Skeletal muscle tissue (tissue), 4 donors: ENCODE results near the gene KCTD19. TPM values are rescaled to one million over a fixed set of nuclear protein-coding genes. Genes with fewer than 3 reads are reported as not detected.

Experiments used
- H3K27ac ChIP-seq: one replicate; pipeline ENCODE4 v1.7.0; 2013; ENCODE audit warnings: mild to moderate bottlenecking, low read depth, low read length, inconsistent platforms
- H3K27me3 ChIP-seq, 3 donors: one replicate each; pipeline ENCODE4 v1.7.0; 2013; ENCODE audit warnings: low read length in 3 of 3; ENCODE audit not compliant: control insufficient read depth in 3 of 3, insufficient read depth in 3 of 3
- H3K36me3 ChIP-seq, 3 donors: one replicate each; pipeline ENCODE4 v1.7.0; 2013; ENCODE audit warnings: low read length in 3 of 3; ENCODE audit not compliant: control insufficient read depth in 3 of 3, insufficient read depth in 3 of 3
- H3K4me1 ChIP-seq, 3 donors: one replicate each; pipeline ENCODE4 v1.7.0; 2013; ENCODE audit warnings: low read length in 3 of 3, mild to moderate bottlenecking in 3 of 3; ENCODE audit not compliant: control insufficient read depth in 3 of 3, insufficient read depth in 3 of 3
- H3K4me3 ChIP-seq, 3 donors: one replicate each; pipeline ENCODE4 v1.7.0; 2013; ENCODE audit warnings: low read length in 3 of 3
- H3K9ac ChIP-seq, 3 donors: one replicate each; pipeline ENCODE4 v1.7.0; 2013; ENCODE audit warnings: low read length in 3 of 3, mild to moderate bottlenecking in 3 of 3, moderate library complexity in 2 of 3, low read depth in 1 of 3
- H3K9me3 ChIP-seq, 3 donors: one replicate each; pipeline ENCODE4 v1.7.0; 2013; ENCODE audit warnings: low read length in 3 of 3; ENCODE audit not compliant: control insufficient read depth in 3 of 3
- total RNA-seq: library from RNA; depleted of rRNA; stranded (reverse); fragments of >200 nt; gene quantifications from one replicate; pipeline ENCODE4 v1.2.3, GENCODE V29; 2014
- donor health status: Osteomylitis.

KCTD19 gene
- total RNA-seq, 1 donor from 2014 or later = not detected

DNA sequence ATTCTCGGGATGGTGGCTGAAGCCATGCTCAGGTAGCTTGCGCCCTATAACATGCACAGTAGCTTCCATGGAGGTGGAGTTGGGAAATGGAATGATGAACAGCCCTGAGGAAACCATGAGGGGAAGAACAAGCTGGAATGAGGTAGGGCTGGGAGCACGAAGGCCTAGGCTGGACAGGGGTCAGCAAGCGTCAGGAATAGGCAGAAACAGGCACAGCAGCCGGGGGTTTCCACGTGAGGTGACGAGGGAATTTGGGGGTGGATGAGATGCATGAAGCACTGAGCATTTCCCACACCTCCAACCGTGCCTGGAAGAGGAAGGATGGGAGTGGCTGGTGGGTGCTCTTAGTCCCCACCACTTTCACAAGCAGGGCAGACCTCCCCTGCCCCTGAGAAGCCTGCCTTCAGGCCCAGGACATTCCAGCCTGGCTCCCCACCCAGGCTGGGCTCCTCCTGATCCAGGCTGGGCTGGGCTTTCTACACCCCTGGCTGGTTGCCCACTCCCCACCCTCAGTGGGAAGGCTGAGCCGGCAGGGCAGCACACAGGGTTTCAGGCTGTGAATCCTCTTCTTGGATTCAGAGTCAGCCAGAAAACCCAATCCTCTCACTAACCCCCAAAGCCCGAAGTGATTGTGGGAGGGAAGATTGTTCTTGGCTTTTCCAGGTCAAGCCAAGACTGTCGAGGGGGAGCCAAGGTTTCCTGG is 25.3 kb downstream of the KCTD19 start:
- no peak overlapping the region for H3K27ac ChIP-seq
- no peaks in the 10 kb centered on the region for H3K9me3 ChIP-seq
- peak overlapping the region in 2 of 3 donors; percentile 40 to 60 for H3K9ac ChIP-seq
- no peaks in the 10 kb centered on the region for H3K27me3 ChIP-seq
- peaks cover 2 to 10% (median 8%) of the 10 kb centered on the region in 3 donors for H3K4me1 ChIP-seq
- H3K36me3 ChIP-seq = no peaks in the 10 kb centered on the region
- H3K4me3 ChIP-seq = no peak overlapping the region

- peaks cover 0 to 5% (median 0%) of the 10 kb centered on the region in 3 donors for H3K27me3 ChIP-seq
These were observed 27.3 kb downstream of the KCTD19 start for GRCh38 chr16:67299269-67299668.

DNA sequence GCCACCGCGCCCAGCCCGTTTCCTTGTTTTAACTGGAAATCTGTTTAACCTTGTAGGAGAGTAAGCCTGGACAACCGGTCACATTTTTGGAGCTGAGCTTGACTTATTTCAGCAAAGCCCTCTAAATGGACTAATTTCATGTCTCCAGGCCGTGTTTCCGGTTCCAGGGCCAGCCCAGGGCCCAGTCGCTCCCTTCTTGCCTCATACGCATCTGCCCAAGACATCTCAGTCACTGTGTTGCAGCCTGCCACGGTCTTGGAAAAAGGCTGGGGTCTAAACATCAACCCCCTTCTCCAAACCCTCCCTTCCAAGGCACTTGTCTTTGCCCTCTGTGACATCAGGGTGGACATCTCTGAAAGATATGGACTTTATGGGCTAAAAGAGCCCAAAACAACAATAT is 28.3 kb downstream of the KCTD19 start:
- Histone ChIP-seq H3K4me3 (no peak overlapping the region), H3K4me1 (peaks cover 2 to 10% (median 8%) of the 10 kb centered on the region in 3 donors), H3K36me3 (no peaks in the 10 kb centered on the region), H3K27me3 (peaks cover 0 to 9% (median 0%) of the 10 kb centered on the region in 3 donors), H3K27ac (no peak overlapping the region), H3K9ac (no peak overlapping the region), H3K9me3 (no peaks in the 10 kb centered on the region)

More at GRCh38 chr16:67299269-67299668, 27.3 kb downstream of the KCTD19 start:
- H3K9me3 ChIP-seq = no peaks in the 10 kb centered on the region
- H3K36me3 ChIP-seq = no peaks in the 10 kb centered on the region
- H3K27ac ChIP-seq = no peak overlapping the region
- no peak overlapping the region for H3K9ac ChIP-seq
- peaks cover 2 to 10% (median 8%) of the 10 kb centered on the region in 3 donors for H3K4me1 ChIP-seq
- no peak overlapping the region for H3K4me3 ChIP-seq

DNA sequence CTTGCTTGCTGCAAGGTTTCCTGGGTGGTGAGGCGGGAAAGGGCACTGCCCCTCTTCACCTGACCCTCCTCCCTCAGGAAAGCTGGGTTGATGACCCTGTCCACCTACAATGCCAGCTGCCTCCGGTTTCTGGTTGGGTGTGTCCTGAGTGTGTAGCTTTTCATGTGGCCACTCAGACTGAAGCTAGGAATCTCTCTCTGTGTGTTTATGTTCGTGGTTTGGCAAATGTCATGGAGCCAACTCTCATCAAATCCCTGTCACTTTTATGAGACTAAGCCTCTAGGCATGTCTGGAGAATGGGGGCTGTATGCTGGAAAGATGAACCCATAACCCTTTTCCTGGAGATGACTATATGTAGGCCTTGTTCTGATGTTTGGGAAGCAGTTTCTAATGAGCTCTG is 30.1 kb downstream of the KCTD19 start:
- no peaks in the 10 kb centered on the region for H3K36me3 ChIP-seq

DNA sequence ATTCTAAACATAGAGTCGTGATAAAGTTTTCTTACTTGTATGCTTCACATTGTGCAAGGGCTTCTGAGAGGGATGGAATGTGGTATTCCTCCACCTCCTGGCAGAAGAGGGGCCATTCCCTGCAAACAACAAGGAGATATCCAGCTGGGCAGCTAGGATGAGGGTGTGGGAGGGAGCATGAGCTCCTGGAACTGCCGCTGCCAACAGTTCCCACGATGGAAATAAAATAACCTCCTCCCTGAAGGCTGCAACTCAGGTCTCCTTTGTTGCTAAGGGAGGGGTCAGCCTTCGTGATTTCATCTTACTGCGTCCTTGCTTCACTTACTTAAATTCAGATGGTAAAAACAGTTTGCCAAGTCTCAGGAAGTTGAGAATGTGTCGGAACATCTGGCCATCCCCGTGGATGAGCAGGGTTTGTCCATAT is 31.6 kb downstream of the KCTD19 start:
- Histone ChIP-seq H3K4me1 (no peaks in the 10 kb centered on the region), H3K9ac (no peak overlapping the region), H3K27ac (no peak overlapping the region), H3K4me3 (no peak overlapping the region), H3K36me3 (no peaks in the 10 kb centered on the region), H3K9me3 (no peaks in the 10 kb centered on the region), H3K27me3 (peaks cover 0 to 9% (median 0%) of the 10 kb centered on the region in 3 donors)

More for the DNA sequence above, 30.1 kb downstream of the KCTD19 start:
- H3K4me1 ChIP-seq = peaks cover 2 to 6% (median 5%) of the 10 kb centered on the region in 3 donors
- H3K27me3 ChIP-seq = peaks cover 0 to 9% (median 0%) of the 10 kb centered on the region in 3 donors
- H3K27ac ChIP-seq = no peak overlapping the region
- no peak overlapping the region for H3K4me3 ChIP-seq
- no peak overlapping the region for H3K9ac ChIP-seq
- no peaks in the 10 kb centered on the region for H3K9me3 ChIP-seq

GRCh38 chr16:67294171-67294757 is 32.3 kb downstream of the KCTD19 start:
- Histone ChIP-seq H3K27ac (no peak overlapping the region), H3K9ac (no peak overlapping the region), H3K9me3 (no peaks in the 10 kb centered on the region), H3K36me3 (no peaks in the 10 kb centered on the region), H3K4me3 (no peak overlapping the region), H3K27me3 (peaks cover 0 to 9% (median 0%) of the 10 kb centered on the region in 3 donors), H3K4me1 (no peaks in the 10 kb centered on the region)

DNA sequence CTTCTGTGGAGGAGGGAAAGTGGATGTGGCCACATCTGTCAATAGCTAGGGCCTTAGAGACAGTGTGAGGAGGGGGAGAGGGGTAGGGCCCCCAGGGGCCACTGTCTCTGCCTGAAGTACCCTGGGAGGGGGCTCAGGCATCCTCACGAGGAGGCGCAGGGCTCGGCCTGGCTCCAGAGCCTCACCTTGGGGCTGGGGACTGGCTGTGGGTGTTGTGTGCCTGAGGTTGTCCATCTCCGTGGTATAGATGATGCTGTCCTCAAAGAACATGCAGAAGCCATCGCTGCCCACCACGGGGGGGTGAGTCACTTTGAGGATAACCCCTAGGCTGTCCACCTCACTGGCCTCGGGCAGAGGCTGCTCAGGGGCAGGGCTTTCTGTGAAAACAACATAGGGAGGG is 35.1 kb downstream of the KCTD19 start:
- Histone ChIP-seq H3K4me1 (no peaks in the 10 kb centered on the region), H3K27me3 (peaks cover 0 to 9% (median 0%) of the 10 kb centered on the region in 3 donors), H3K4me3 (no peak overlapping the region), H3K27ac (no peak overlapping the region), H3K36me3 (no peaks in the 10 kb centered on the region), H3K9ac (no peak overlapping the region), H3K9me3 (no peaks in the 10 kb centered on the region)

DNA sequence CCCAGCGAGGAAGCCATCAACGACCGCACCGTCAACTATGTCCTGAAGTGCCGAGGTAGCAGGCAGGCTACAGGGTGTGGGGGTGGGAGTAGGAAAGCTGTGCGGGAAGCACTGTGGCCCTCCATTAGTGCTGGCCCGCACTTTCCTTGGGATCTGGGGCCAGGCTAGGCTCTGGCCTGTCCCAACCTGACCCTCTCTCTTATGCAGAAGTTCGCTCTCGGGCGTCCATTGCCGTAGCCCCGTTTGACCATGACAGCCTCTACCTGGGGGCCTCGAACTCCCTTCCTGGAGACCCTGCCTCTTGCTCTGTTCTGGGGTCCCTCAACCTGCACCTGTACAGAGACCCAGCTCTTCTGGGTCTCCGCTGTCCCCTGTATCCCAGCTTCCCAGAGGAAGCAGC is 38.6 kb downstream of the KCTD19 start:
- H3K27me3 ChIP-seq = no peaks in the 10 kb centered on the region
- H3K9me3 ChIP-seq = no peaks in the 10 kb centered on the region
- H3K36me3 ChIP-seq = no peaks in the 10 kb centered on the region
- H3K4me3 ChIP-seq = no peak overlapping the region
- no peak overlapping the region for H3K9ac ChIP-seq
- H3K4me1 ChIP-seq = peaks cover 0 to 5% (median 3%) of the 10 kb centered on the region in 3 donors
- H3K27ac ChIP-seq = no peak overlapping the region

DNA sequence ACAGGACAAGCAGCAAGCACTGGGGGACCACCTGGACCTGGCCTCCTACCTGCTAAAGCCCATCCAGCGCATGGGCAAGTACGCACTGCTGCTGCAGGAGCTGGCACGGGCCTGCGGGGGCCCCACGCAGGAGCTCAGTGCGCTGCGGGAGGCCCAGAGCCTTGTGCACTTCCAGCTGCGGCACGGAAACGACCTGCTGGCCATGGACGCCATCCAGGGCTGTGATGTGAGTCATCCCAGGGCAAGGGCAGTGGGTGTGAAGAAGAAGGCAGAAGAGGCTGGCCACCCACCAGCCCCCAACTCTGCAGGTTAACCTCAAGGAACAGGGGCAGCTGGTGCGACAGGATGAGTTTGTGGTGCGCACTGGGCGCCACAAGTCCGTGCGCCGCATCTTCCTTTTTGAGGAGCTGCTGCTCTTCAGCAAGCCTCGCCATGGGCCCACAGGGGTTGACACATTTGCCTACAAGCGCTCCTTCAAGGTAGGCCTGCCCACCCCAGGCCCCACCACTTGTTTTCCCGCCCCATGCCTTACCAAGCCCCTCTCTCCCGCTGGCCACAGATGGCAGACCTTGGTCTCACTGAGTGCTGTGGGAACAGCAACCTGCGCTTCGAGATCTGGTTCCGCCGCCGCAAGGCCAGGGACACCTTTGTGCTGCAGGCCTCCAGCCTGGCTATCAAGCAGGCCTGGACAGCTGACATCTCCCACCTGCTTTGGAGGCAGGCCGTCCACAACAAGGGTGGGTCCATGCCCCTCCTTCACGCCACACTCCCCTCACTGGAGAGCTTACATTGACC is 39.9 kb downstream of the KCTD19 start:
- peaks cover 0 to 5% (median 3%) of the 10 kb centered on the region in 3 donors for H3K4me1 ChIP-seq
- no peak overlapping the region for H3K4me3 ChIP-seq
- no peaks in the 10 kb centered on the region for H3K36me3 ChIP-seq
- H3K9ac ChIP-seq = no peak overlapping the region
- no peaks in the 10 kb centered on the region for H3K27me3 ChIP-seq
- no peak overlapping the region for H3K27ac ChIP-seq
- no peaks in the 10 kb centered on the region for H3K9me3 ChIP-seq
